CD14-positive monocyte (primary cell): ENCODE data around the gene STARD10. TPM values are rescaled to one million over a fixed set of nuclear protein-coding genes. Genes with fewer than 3 reads are reported as not detected.

ENCODE experiments used
- DNase-seq, 3 donors: peaks; one replicate each; pipeline ENCODE4 v3.0.0-alpha.2; 2011 to 2022
- H2AFZ ChIP-seq: 2 replicates; pipeline ENCODE4 v1.6.0; 2012; ENCODE audit warnings: mild to moderate bottlenecking, low read depth, low read length, inconsistent platforms; ENCODE audit not compliant: insufficient read depth, poor library complexity, severe bottlenecking
- H3K27ac ChIP-seq, 2 donors: 1 replicate in 1 of 2; 2 replicates in 1 of 2; pipeline ENCODE4 v1.5.1; 2012 to 2013; ENCODE audit warnings: low read length in 2 of 2, control low read depth in 1 of 2, inconsistent platforms in 1 of 2, low read depth in 1 of 2, mild to moderate bottlenecking in 1 of 2
- H3K27me3 ChIP-seq, 2 donors: one replicate each; pipeline versions ENCODE4 v1.6.0 to v1.6.1; 2011 to 2013; ENCODE audit warnings: low read length in 2 of 2; ENCODE audit not compliant: control insufficient read depth in 2 of 2, insufficient read depth in 2 of 2
- H3K36me3 ChIP-seq, 2 donors: replicated peaks in 1 of 2; 1 replicate in 1 of 2; 2 replicates in 1 of 2; pipeline versions ENCODE4 v1.5.1 to v1.6.1; 2012 to 2013; ENCODE audit warnings: low read length in 2 of 2, control low read depth in 1 of 2, inconsistent platforms in 1 of 2, mild to moderate bottlenecking in 1 of 2; ENCODE audit not compliant: insufficient read depth in 2 of 2, control insufficient read depth in 1 of 2
- H3K4me1 ChIP-seq, 2 donors: 1 replicate in 1 of 2; 2 replicates in 1 of 2; pipeline versions ENCODE4 v1.5.1 to v1.6.1; 2012 to 2013; ENCODE audit warnings: low read length in 2 of 2, control low read depth in 1 of 2, inconsistent platforms in 1 of 2, mild to moderate bottlenecking in 1 of 2, moderate library complexity in 1 of 2; ENCODE audit not compliant: insufficient read depth in 2 of 2, control insufficient read depth in 1 of 2
- H3K4me2 ChIP-seq: replicated peaks from 2 replicates; pipeline ENCODE3; 2012; ENCODE audit warnings: low read length, moderate library complexity, mild to moderate bottlenecking; ENCODE audit not compliant: poor library complexity, severe bottlenecking; ENCODE audit errors: extremely low read depth
- H3K4me3 ChIP-seq, 3 experiments: fragments of 200-600 bp in 1 of 3; sonication (generic) in 1 of 3; replicated peaks in 1 of 3; 1 replicate in 2 of 3; 2 replicates in 1 of 3; pipeline ENCODE4 v1.5.1; 2011 to 2013; ENCODE audit warnings: low read length in 3 of 3, mild to moderate bottlenecking in 3 of 3, control low read depth in 2 of 3, low read depth in 2 of 3, inconsistent platforms in 1 of 3, moderate library complexity in 1 of 3
- H3K79me2 ChIP-seq: 2 replicates; pipeline ENCODE4 v1.6.0; 2012; ENCODE audit warnings: mild to moderate bottlenecking, control low read depth, inconsistent platforms, low read length, moderate library complexity; ENCODE audit not compliant: insufficient read depth
- H3K9ac ChIP-seq: 2 replicates; pipeline ENCODE4 v1.6.0; 2017; ENCODE audit warnings: low read length, mild to moderate bottlenecking; ENCODE audit not compliant: insufficient read depth, poor library complexity, severe bottlenecking
- H3K9me3 ChIP-seq, 2 donors: replicated peaks in 1 of 2; 1 replicate in 1 of 2; 2 replicates in 1 of 2; pipeline versions ENCODE4 v1.5.1 to v1.6.1; 2012 to 2013; ENCODE audit warnings: low read length in 2 of 2, control low read depth in 1 of 2; ENCODE audit not compliant: control insufficient read depth in 1 of 2, insufficient read depth in 1 of 2
- H4K20me1 ChIP-seq: 2 replicates; pipeline ENCODE4 v1.6.0; 2012; ENCODE audit warnings: mild to moderate bottlenecking, low read length, control low read depth, moderate library complexity; ENCODE audit not compliant: insufficient read depth
- H3K27ac Mint-ChIP-seq, 7 donors: one replicate each; pipeline ENCODE4 v1.8.0; 2020; ENCODE audit warnings: mild to moderate bottlenecking in 7 of 7, mixed read lengths in 7 of 7, moderate library complexity in 6 of 7, inconsistent platforms in 2 of 7
- H3K27me3 Mint-ChIP-seq, 3 donors: one replicate each; pipeline ENCODE4 v1.8.0; 2021 to 2022; ENCODE audit warnings: low read depth in 3 of 3, mild to moderate bottlenecking in 3 of 3, mixed read lengths in 3 of 3, moderate library complexity in 3 of 3, inconsistent platforms in 1 of 3
- H3K36me3 Mint-ChIP-seq, 2 donors: one replicate each; pipeline ENCODE4 v1.8.0; 2020; ENCODE audit warnings: mixed read lengths in 2 of 2, inconsistent platforms in 1 of 2, mild to moderate bottlenecking in 1 of 2
- H3K4me1 Mint-ChIP-seq: one replicate; pipeline ENCODE4 v1.8.0; 2020; ENCODE audit warnings: mild to moderate bottlenecking, mixed read lengths
- H3K4me3 Mint-ChIP-seq, 2 donors: one replicate each; pipeline ENCODE4 v1.8.0; 2020; ENCODE audit warnings: mild to moderate bottlenecking in 2 of 2, mixed read lengths in 2 of 2, moderate library complexity in 1 of 2
- H3K9me3 Mint-ChIP-seq, 7 donors: one replicate each; pipeline ENCODE4 v1.8.0; 2020 to 2022; ENCODE audit warnings: mixed read lengths in 7 of 7, mild to moderate bottlenecking in 6 of 7, moderate library complexity in 6 of 7, inconsistent platforms in 2 of 7
- CTCF ChIP-seq: fragments of 200-600 bp; IDR thresholded peaks from one replicate; pipeline ENCODE4 v1.8.0; 2022; ENCODE audit warnings: antibody characterized with exemption, mild to moderate bottlenecking
- WGBS: methylation state at CpG from one replicate; pipeline ENCODE4 v1.1.5; 2013; ENCODE audit warnings: missing lambda C conversion rate; ENCODE audit not compliant: insufficient coverage; 5-methylcytosine and 5-hydroxymethylcytosine counted together
- intact Hi-C, 2 donors: fragments of 100-400 bp; cut with micrococcal nuclease; formaldehyde crosslinking; loops; one replicate each; pipeline versions ENCODE4 v1.15.0 to v1.15.1; 2023
- polyA plus RNA-seq, 3 donors: library from polyadenylated mRNA; depleted of rRNA in 1 of 3; unstranded in 2 of 3; stranded (reverse) in 1 of 3; fragments of 300-500 nt in 2 of 3; fragments of >200 nt in 1 of 3; fragmentation: Illumina TruSeq in 2 of 3; gene quantifications; 1 replicate in 2 of 3; 2 replicates in 1 of 3; pipeline ENCODE4 v1.2.3, GENCODE V29; 2012 to 2021

Gene STARD10
- polyA plus RNA-seq, 3 donors: 13.6 to 18.7 (median 15.4) TPM

- Mint-ChIP-seq H3K36me3 (peaks cover 81 to 91% of the 10 kb centered on the region in 2 donors), H3K27ac (peak overlapping the region; percentile 87 to 98 (median 95)), H3K4me3 (no peak overlapping the region), H3K9me3 (no peaks in the 10 kb centered on the region), H3K4me1 (peaks cover 93% of the 10 kb centered on the region), H3K27me3 (peaks cover 0 to 2% (median 0%) of the 10 kb centered on the region in 3 donors)
- no peak for DNase-seq
- peaks cover 48 to 81% of the 10 kb centered on the region in 2 donors for H3K36me3 ChIP-seq
- no peak overlapping the region for H3K9ac ChIP-seq
- WGBS: no CpG with 5 or more reads among the region's 5 CpGs
- no peaks in the 10 kb centered on the region for H3K27me3 ChIP-seq
- H3K79me2 ChIP-seq: peaks cover 100% of the 10 kb centered on the region
- peak overlapping the region in 1 of 3 experiments; percentile 4 for H3K4me3 ChIP-seq
- H4K20me1 ChIP-seq: peaks cover 100% of the 10 kb centered on the region
- no peak overlapping the region for H3K4me2 ChIP-seq
- TF ChIP-seq CTCF: no peak
- H2AFZ ChIP-seq: no peak overlapping the region
- intact Hi-C loops: loop anchor here (5.0 kb wide), 3 partner anchors 33 to 88 kb away; partner anchors contain the start of gene ATG16L2 (in 1 of the 2)
- H3K9me3 ChIP-seq: no peaks in the 10 kb centered on the region
- H3K4me1 ChIP-seq: peaks cover 87 to 98% of the 10 kb centered on the region in 2 donors
- H3K27ac ChIP-seq: peak overlapping the region; percentile 75 to 85
Measured at GRCh38 chr11:72724021-72724551, 69.8 kb downstream of the STARD10 start.

- peaks cover 100% of the 10 kb centered on the region for H3K79me2 ChIP-seq
Measured at GRCh38 chr11:72723508-72723907, 70.3 kb downstream of the STARD10 start.

More at GRCh38 chr11:72723508-72723907, 70.3 kb downstream of the STARD10 start:
- Histone ChIP-seq H3K4me1 (peaks cover 88 to 98% of the 10 kb centered on the region in 2 donors), H3K36me3 (peaks cover 54 to 81% of the 10 kb centered on the region in 2 donors), H3K4me2 (peak overlapping the region; percentile 94), H2AFZ (no peak overlapping the region), H4K20me1 (peaks cover 100% of the 10 kb centered on the region), H3K27me3 (no peaks in the 10 kb centered on the region), H3K9me3 (no peaks in the 10 kb centered on the region), H3K27ac (peak overlapping the region; percentile 75 to 85), H3K9ac (no peak overlapping the region), H3K4me3 (peak overlapping the region in 1 of 3 experiments; percentile 4)
- H3K27me3 Mint-ChIP-seq: peaks cover 0 to 2% (median 0%) of the 10 kb centered on the region in 3 donors
- H3K9me3 Mint-ChIP-seq: no peaks in the 10 kb centered on the region
- peaks cover 93% of the 10 kb centered on the region for H3K4me1 Mint-ChIP-seq
- H3K27ac Mint-ChIP-seq: peak overlapping the region; percentile 88 to 98 (median 96)
- intact Hi-C loops: loop anchor here (2.0 to 5.0 kb wide), 4 partner anchors 34 to 91 kb away; partner anchors contain the start of gene ATG16L2 (in 2 of the 2)
- H3K36me3 Mint-ChIP-seq: peaks cover 81 to 90% of the 10 kb centered on the region in 2 donors
- TF ChIP-seq CTCF: no peak
- peak in 1 of 3 donors; percentile 36 for DNase-seq
- 66% methylated on average over 6 of the region's 9 CpGs for WGBS
- H3K4me3 Mint-ChIP-seq: no peak overlapping the region
